COLO668 (cell line): Measurements from ENCODE around the gene ITGA8.
"Not testable (repeated sequence)": the region's sequence is repeated elsewhere in the genome, so short reads cannot be mapped to it uniquely, and the experiment has no call there.

Source experiments
- DNase-seq: peaks from one replicate; lab custom pipeline; 2025; ENCODE audit not compliant: unreplicated experiment; lab: John Stamatoyannopoulos, UW

The ITGA8 gene

GRCh38 chr10:15719899-15720634 is at the start of gene ITGA8:
Gene ITGA8, minus strand, starts transcription at chr10:15719922. Its CDS starts 151 bp downstream, at chr10:15719771.
- DNase-seq, result no peak

GRCh38 chr10:15764892-15765454 is 45.3 kb upstream of the ITGA8 start:
- DNase-seq, result no peak

- DNase-seq, result no peak
Measured at GRCh38 chr10:15763006-15763405, 43.3 kb upstream of the ITGA8 start.

GRCh38 chr10:15762239-15762638 is 42.5 kb upstream of the ITGA8 start:
- not testable (repeated sequence) for DNase-seq

- DNase-seq, result not testable (repeated sequence)
Measured at GRCh38 chr10:15761224-15761623, 41.5 kb upstream of the ITGA8 start.

DNA sequence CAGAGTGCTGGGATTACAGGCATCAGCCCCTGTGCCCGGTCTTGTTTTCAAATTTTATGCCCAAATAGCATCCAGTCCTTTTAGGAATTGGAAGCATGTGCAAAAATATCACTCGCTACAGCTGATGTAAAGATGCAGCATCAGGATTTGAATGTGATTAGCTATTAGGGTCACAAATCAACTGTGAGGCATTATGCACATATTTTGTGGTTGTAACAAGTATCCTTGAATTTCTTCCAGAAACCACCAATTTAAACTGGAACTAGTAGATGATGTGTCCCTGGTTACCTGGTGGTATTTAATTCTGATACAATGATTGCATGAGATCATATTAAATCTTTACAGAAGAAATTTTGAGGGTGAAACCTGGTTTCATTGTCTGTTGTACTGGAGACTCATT is 41.0 kb upstream of the ITGA8 start:
- DNase-seq, result no peak

DNA sequence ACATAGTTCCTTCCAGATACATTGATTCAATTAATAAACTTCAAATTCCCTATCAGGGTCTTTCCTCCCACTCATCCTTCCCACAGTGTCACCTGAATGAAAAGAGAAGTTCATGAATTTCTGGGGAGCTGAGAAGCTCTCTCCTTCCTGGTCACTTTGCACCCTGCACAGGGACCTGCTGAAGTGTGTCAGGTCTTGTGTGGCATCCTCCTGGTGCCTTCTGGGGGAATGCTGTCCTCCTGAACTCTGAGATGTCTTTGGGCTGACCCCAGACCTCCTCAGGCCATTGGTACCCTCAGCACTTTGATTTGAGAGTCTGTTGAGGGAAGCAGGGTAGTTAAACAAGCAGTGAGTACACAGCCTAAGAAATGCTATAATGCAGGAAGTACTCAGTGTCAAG is 39.5 kb upstream of the ITGA8 start:
- DNase-seq, result no peak

DNA sequence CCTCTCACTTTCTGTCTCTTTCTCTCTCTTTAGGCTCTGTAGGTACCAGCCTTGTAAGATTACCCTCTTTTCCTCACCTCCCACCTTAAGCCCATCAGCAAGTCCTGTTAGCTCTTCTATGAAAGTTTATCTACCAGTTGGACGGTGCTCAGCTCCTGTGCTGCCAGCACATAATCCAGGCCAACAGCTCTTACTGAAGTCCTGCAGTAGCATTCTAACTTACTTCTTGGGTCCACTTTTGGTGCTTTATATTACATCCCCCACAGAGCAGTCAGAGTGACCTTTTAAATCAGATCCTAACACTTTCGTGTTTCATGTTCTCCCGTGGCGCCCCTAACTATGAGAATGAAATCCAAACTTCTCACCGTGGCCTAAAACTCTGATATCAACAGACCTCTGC is 38.9 kb upstream of the ITGA8 start:
- DNase-seq, result no peak

DNA sequence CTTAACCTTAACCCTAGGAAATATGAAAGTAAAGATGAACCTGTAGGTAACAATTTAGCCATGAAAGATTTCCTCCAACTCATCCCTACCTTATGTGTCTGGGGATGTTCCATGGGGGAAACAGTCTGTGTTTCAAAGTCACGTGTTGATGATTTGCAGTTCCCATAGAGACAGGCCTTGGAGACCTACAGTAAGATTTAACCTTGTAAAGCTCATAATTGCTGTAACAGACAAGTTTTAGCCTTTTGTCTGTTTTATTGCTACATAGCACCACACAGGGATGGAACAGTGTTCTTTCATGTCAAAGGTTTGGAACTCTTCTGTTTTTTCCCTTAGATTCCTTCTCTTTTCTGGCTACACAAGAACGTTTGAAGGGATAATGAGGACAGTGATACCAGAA is 35.2 kb upstream of the ITGA8 start:
- no peak for DNase-seq

DNA sequence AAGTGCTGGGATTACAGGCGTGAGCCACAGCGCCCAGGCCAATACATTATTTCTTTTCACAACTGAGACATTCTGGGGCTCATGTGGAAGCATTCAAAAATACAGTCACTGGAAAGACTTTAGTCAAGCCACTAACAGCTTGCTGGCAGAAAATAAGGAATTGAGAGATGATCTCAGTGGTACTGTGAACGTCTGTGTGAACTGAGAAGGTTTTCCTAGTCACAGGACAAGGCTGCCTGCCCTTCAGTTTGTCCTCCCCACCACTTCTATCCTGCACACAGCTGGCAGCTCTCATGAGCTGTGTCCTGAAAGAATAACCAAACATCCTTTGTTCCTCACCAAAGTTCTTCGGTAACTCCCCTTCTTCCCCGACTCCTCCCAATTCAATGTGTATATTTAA is 31.3 kb upstream of the ITGA8 start:
- DNase-seq, result no peak

GRCh38 chr10:15748126-15748525 is 28.4 kb upstream of the ITGA8 start:
- DNase-seq, result no peak

GRCh38 chr10:15747632-15748031 is 27.9 kb upstream of the ITGA8 start:
- no peak for DNase-seq

DNA sequence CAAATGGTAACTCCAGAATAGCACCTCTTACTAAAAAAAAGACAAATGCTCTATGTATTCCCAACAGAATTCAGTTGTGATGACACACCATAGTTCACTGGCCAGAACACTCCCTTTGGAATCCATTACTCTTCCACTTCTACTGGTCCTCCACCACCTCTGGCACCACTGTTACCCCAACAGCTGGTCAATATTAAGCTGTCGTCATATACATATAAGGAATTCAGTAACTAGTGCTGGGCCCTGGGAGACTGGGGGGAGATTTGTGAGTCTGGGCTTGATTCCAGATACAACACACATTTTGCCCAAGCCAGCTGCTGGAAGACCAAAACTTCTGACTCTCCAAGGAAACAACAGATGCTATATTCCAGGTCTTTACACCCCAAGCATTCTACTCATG is 26.0 kb upstream of the ITGA8 start:
- DNase-seq, result no peak

DNA sequence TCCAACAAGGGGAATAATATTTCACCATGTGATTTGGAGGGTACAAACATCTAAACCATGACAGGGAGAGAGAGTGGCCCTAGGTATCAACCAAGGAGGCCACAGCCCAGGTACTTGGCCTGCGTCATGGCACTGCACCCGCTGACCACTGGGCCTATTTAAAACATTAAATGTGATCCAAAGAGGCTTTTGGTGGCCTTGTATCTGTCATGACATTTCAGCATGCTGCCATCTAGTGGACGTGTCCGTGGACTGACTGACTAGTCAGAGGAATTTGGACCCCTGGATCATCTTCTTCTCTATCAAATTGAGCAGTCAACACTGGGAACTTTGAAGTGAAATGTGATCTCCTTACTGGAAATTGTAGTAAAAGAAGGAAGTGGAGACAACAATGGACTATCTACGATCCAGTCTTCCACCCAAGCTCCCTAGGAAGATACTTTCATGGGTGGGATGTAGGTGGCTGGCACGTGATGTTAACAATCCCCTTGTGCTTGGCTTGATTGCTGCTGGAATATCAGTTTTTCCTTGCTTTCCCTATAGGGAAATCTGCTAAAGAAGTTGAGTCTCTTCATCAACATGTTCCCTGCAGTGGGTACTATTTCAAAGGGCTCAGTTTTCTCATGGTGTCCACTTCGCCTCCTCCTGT is 24.6 kb upstream of the ITGA8 start:
- peak; percentile 15 for DNase-seq

DNA sequence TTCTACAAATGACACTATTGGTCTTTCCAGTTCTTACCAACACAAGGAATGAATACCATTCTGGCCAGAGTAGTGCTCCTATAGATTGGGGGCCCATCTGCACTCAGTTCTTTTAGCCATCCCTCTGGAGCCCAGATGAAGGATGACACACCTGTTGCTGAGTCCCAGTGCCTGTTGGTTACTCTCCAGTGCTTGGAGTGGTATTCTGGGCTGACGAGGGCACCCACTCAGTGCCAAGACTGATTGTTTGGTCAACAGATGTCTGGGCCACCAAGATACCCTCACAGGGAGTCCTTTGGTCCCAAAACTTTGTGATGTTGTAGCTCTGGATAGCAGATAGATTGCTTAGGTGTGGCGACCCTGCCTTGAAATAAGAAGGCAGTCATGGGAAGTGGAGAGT is 23.7 kb upstream of the ITGA8 start:
- no peak for DNase-seq

DNA sequence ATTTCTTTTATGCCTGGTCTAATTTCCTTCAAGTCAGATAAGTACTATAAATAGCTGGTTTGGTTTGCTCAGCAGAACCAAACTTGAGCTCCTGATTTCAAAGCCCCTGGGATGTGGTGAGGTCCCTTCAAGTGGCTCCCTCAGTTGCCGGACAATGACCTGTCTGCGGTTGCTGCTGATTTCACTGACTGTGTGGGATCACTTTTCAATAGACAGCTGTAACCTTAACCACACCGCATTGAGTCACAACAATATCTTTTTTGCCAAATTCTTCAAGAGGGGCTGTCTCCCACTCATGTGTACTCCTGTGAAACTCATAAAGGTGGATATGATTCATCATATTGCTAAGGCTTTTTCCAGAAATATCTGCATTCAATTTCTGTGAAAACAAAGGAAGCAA is 23.1 kb upstream of the ITGA8 start:
- no peak for DNase-seq

DNA sequence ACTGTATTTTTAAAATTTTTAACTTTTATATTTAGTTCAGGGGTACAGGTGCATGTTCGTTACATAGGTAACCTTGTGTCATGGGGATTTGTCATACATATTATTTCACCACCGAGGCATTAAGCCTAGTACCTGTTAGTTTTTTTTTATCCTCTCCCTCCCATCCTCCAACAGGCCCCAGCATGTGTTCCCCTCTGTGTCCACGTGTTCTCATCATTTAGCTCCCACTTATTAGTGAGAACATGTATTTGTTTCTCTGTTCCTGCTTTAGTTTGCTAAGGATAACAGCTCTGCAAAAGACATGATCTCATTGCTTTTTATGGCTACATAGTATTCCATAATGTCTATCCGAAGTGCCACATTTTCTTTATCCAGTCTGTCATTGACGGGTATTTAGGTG is 22.4 kb upstream of the ITGA8 start:
- no peak for DNase-seq

- no peak for DNase-seq
Measured at GRCh38 chr10:15741581-15741980, 21.9 kb upstream of the ITGA8 start.

DNA sequence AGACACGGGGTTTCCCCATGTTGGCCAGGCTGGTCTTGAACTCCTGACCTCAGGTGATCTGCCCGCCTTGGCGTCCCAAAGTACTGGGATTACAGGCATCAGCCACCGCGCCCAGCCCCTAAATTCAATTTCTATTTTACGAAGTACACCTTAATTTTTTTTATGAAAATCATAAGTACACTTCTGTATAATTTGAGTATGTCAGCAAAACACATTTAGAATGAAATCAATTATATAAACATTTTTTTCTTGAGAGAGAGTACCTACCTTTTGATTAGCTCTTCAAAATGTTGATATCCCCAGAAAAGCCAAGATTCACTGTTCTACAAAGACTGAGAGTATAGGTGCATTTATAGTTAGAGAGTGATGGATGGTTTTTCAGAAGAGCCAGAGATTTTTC is 20.5 kb upstream of the ITGA8 start:
- DNase-seq, result no peak

DNA sequence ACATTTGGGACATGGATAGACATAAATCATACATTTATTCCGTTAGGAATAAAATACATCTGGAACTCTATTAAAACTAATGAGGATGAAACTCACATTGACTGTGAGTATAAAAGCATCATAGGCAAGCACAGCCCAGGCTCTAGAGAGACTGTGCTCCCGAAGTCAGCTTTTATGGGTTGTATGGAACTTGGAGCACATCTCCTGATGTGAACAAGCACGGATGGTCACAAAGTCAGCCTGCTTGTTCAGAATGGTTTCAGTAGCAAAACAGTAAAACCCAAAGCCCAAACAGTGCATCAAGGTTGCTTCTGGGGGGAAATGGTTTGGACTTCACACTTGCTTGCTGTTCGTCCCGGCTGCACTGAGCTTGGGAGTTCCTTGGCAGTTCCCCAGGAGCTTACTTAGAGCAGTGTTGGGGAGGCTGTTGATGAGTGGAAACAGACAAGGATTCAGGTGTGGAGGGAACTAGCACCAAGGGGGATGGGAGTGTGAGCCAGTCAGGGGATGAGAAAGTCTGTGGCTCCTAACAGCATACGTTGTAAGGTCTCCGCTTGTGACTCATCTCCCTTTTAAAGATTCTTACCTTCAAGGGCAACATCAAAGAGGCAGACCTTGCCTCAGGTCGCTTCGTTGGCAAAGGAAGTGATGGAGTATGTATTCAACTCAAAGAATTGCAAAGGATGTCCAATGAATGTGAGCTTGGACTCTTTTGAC is 19.7 kb upstream of the ITGA8 start:
- no peak for DNase-seq

GRCh38 chr10:15738270-15738925 is 18.7 kb upstream of the ITGA8 start:
- no peak for DNase-seq
